ENCODE data around the gene CLCF1.

Gene CLCF1

GRCh38 chr11:67416416-67417335 lies 43.3 kb upstream of the CLCF1 start:
- H3K4me1 ChIP-seq (ENCODE audit: control insufficient read depth, insufficient read depth, low read length) = peaks cover 7% of the 10 kb centered on the region
- no peaks in the 10 kb centered on the region for H3K9me3 ChIP-seq (ENCODE audit: control insufficient read depth, low read length)
- H3K27ac ChIP-seq (ENCODE audit: insufficient read depth, low read depth, low read length, poor library complexity, severe bottlenecking) = no peak overlapping the region
- WGBS, 2 experiments = 74 to 81% methylated on average over 21 of the region's 21 CpGs
- peaks cover 56% of the 10 kb centered on the region for H3K27me3 ChIP-seq (ENCODE audit: control insufficient read depth, insufficient read depth, low read length, poor library complexity, severe bottlenecking)
- no peak overlapping the region for H3K4me3 ChIP-seq (ENCODE audit: insufficient read depth, low read depth, low read length)
- no peaks in the 10 kb centered on the region for H3K36me3 ChIP-seq (ENCODE audit: control insufficient read depth, insufficient read depth, low read length)

- H3K27me3 ChIP-seq (ENCODE audit: control insufficient read depth, insufficient read depth, low read length, poor library complexity, severe bottlenecking) = peaks cover 56% of the 10 kb centered on the region
- no peaks in the 10 kb centered on the region for H3K36me3 ChIP-seq (ENCODE audit: control insufficient read depth, insufficient read depth, low read length)
- H3K9me3 ChIP-seq (ENCODE audit: control insufficient read depth, low read length) = no peaks in the 10 kb centered on the region
- no peak within 1 kb of the TSS for H3K27ac ChIP-seq (ENCODE audit: insufficient read depth, low read depth, low read length, poor library complexity, severe bottlenecking)
- WGBS, 2 experiments = 5 to 6% methylated on average over 66 to 67 of the region's 67 CpGs
- H3K4me3 ChIP-seq (ENCODE audit: insufficient read depth, low read depth, low read length) = no peak within 1 kb of the TSS
- H3K4me1 ChIP-seq (ENCODE audit: control insufficient read depth, insufficient read depth, low read length) = peaks cover 16% of the 10 kb centered on the region
These were observed 42.3 kb upstream of the CLCF1 start, which contains the start of gene CARNS1 for GRCh38 chr11:67415501-67416304. Gene CARNS1 (plus strand): TSS chr11:67415678. CDS start chr11:67416200, 522 bp downstream.

- WGBS, 2 experiments = 73 to 87% methylated on average over 1 of the region's 2 CpGs
- Histone ChIP-seq H3K36me3 (ENCODE audit: control insufficient read depth, insufficient read depth, low read length) (no peaks in the 10 kb centered on the region), H3K4me1 (ENCODE audit: control insufficient read depth, insufficient read depth, low read length) (peaks cover 11% of the 10 kb centered on the region), H3K27ac (ENCODE audit: insufficient read depth, low read depth, low read length, poor library complexity, severe bottlenecking) (no peak overlapping the region), H3K4me3 (ENCODE audit: insufficient read depth, low read depth, low read length) (no peak overlapping the region), H3K27me3 (ENCODE audit: control insufficient read depth, insufficient read depth, low read length, poor library complexity, severe bottlenecking) (peaks cover 37% of the 10 kb centered on the region), H3K9me3 (ENCODE audit: control insufficient read depth, low read length) (no peaks in the 10 kb centered on the region)
These were observed 40.0 kb upstream of the CLCF1 start for GRCh38 chr11:67413266-67413849.

GRCh38 chr11:67412495-67413179 lies 39.2 kb upstream of the CLCF1 start:
- H3K27me3 ChIP-seq (ENCODE audit: control insufficient read depth, insufficient read depth, low read length, poor library complexity, severe bottlenecking) = peaks cover 33% of the 10 kb centered on the region
- no peaks in the 10 kb centered on the region for H3K36me3 ChIP-seq (ENCODE audit: control insufficient read depth, insufficient read depth, low read length)
- peaks cover 11% of the 10 kb centered on the region for H3K4me1 ChIP-seq (ENCODE audit: control insufficient read depth, insufficient read depth, low read length)
- no peak overlapping the region for H3K27ac ChIP-seq (ENCODE audit: insufficient read depth, low read depth, low read length, poor library complexity, severe bottlenecking)
- no peak overlapping the region for H3K4me3 ChIP-seq (ENCODE audit: insufficient read depth, low read depth, low read length)
- 83% methylated on average over 9 of the region's 9 CpGs for WGBS, 2 experiments
- no peaks in the 10 kb centered on the region for H3K9me3 ChIP-seq (ENCODE audit: control insufficient read depth, low read length)

GRCh38 chr11:67411785-67412152 lies 38.4 kb upstream of the CLCF1 start:
- peaks cover 33% of the 10 kb centered on the region for H3K27me3 ChIP-seq (ENCODE audit: control insufficient read depth, insufficient read depth, low read length, poor library complexity, severe bottlenecking)

GRCh38 chr11:67410984-67411784 lies 37.8 kb upstream of the CLCF1 start:
- Histone ChIP-seq H3K4me3 (ENCODE audit: insufficient read depth, low read depth, low read length) (no peak overlapping the region), H3K36me3 (ENCODE audit: control insufficient read depth, insufficient read depth, low read length) (no peaks in the 10 kb centered on the region), H3K4me1 (ENCODE audit: control insufficient read depth, insufficient read depth, low read length) (peaks cover 11% of the 10 kb centered on the region), H3K27me3 (ENCODE audit: control insufficient read depth, insufficient read depth, low read length, poor library complexity, severe bottlenecking) (peaks cover 29% of the 10 kb centered on the region), H3K9me3 (ENCODE audit: control insufficient read depth, low read length) (no peaks in the 10 kb centered on the region), H3K27ac (ENCODE audit: insufficient read depth, low read depth, low read length, poor library complexity, severe bottlenecking) (no peak overlapping the region)
- WGBS, 2 experiments = 81 to 83% methylated on average over 17 of the region's 17 CpGs

More at GRCh38 chr11:67411785-67412152, 38.4 kb upstream of the CLCF1 start:
- Histone ChIP-seq H3K27ac (ENCODE audit: insufficient read depth, low read depth, low read length, poor library complexity, severe bottlenecking) (no peak overlapping the region), H3K36me3 (ENCODE audit: control insufficient read depth, insufficient read depth, low read length) (no peaks in the 10 kb centered on the region), H3K9me3 (ENCODE audit: control insufficient read depth, low read length) (no peaks in the 10 kb centered on the region), H3K4me3 (ENCODE audit: insufficient read depth, low read depth, low read length) (no peak overlapping the region), H3K4me1 (ENCODE audit: control insufficient read depth, insufficient read depth, low read length) (peaks cover 11% of the 10 kb centered on the region)
- WGBS, 2 experiments = 87 to 92% methylated on average over 7 of the region's 7 CpGs

GRCh38 chr11:67410369-67410831 lies 37.0 kb upstream of the CLCF1 start:
- H3K27ac ChIP-seq (ENCODE audit: insufficient read depth, low read depth, low read length, poor library complexity, severe bottlenecking) = no peak overlapping the region
- H3K4me3 ChIP-seq (ENCODE audit: insufficient read depth, low read depth, low read length) = no peak overlapping the region
- peaks cover 11% of the 10 kb centered on the region for H3K4me1 ChIP-seq (ENCODE audit: control insufficient read depth, insufficient read depth, low read length)
- no peaks in the 10 kb centered on the region for H3K9me3 ChIP-seq (ENCODE audit: control insufficient read depth, low read length)
- WGBS, 2 experiments = 81 to 84% methylated on average over 15 of the region's 15 CpGs
- H3K36me3 ChIP-seq (ENCODE audit: control insufficient read depth, insufficient read depth, low read length) = no peaks in the 10 kb centered on the region
- peaks cover 21% of the 10 kb centered on the region for H3K27me3 ChIP-seq (ENCODE audit: control insufficient read depth, insufficient read depth, low read length, poor library complexity, severe bottlenecking)

GRCh38 chr11:67409781-67410368 lies 36.5 kb upstream of the CLCF1 start:
- H3K9me3 ChIP-seq (ENCODE audit: control insufficient read depth, low read length) = no peaks in the 10 kb centered on the region
- WGBS, 2 experiments = 61 to 66% methylated on average over 13 of the region's 13 CpGs
- H3K4me3 ChIP-seq (ENCODE audit: insufficient read depth, low read depth, low read length) = no peak overlapping the region
- H3K36me3 ChIP-seq (ENCODE audit: control insufficient read depth, insufficient read depth, low read length) = no peaks in the 10 kb centered on the region
- H3K4me1 ChIP-seq (ENCODE audit: control insufficient read depth, insufficient read depth, low read length) = peaks cover 11% of the 10 kb centered on the region
- H3K27me3 ChIP-seq (ENCODE audit: control insufficient read depth, insufficient read depth, low read length, poor library complexity, severe bottlenecking) = peaks cover 16% of the 10 kb centered on the region
- H3K27ac ChIP-seq (ENCODE audit: insufficient read depth, low read depth, low read length, poor library complexity, severe bottlenecking) = no peak overlapping the region

- 90 to 94% methylated on average over 24 of the region's 24 CpGs for WGBS, 2 experiments
- peaks cover 10% of the 10 kb centered on the region for H3K27me3 ChIP-seq (ENCODE audit: control insufficient read depth, insufficient read depth, low read length, poor library complexity, severe bottlenecking)
- H3K36me3 ChIP-seq (ENCODE audit: control insufficient read depth, insufficient read depth, low read length) = no peaks in the 10 kb centered on the region
These were observed 35.9 kb upstream of the CLCF1 start for GRCh38 chr11:67409261-67409666.

More at GRCh38 chr11:67409261-67409666, 35.9 kb upstream of the CLCF1 start:
- Histone ChIP-seq H3K4me3 (ENCODE audit: insufficient read depth, low read depth, low read length) (no peak overlapping the region), H3K4me1 (ENCODE audit: control insufficient read depth, insufficient read depth, low read length) (peaks cover 11% of the 10 kb centered on the region), H3K9me3 (ENCODE audit: control insufficient read depth, low read length) (no peaks in the 10 kb centered on the region), H3K27ac (ENCODE audit: insufficient read depth, low read depth, low read length, poor library complexity, severe bottlenecking) (no peak overlapping the region)
